HG03025 (cell line): ENCODE data around the gene OR4D1.
"Not testable (repeated sequence)": the region's sequence is repeated elsewhere in the genome, so short reads cannot be mapped to it uniquely, and the experiment has no call there.

Experiments used
- ATAC-seq: cut with Tn5 transposase; IDR thresholded peaks from one replicate; pipeline ENCODE4 v1.9.1; 2021; ENCODE audit warnings: mild to moderate bottlenecking, moderate library complexity; ENCODE audit not compliant: unreplicated experiment, low FRiP score

Gene OR4D1

DNA sequence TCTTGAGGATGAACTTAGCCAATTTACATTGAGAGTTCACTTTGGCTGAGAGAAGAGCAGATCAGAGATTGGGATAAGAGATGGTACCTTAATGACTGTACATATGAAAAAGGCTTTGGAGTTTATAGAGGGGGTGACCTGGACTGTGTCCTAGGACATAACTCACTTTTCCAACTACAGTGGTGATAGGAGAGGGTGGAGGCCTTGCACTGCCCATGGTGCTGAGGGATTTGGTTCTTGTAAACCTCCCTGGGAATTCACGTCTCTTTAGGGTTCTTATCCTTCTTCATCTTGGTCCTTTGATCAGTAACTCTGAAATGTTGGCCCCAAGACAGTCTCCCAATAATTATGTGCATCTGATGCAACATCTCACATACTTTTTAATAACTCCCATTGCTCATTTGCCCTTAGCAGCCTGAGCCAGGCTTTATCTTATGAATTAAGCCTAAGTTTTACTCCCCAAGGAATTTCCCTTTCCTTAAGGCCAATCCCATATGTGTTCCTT, at the start of gene OR4D1:
TSS of gene OR4D1 (plus strand) at position 455 of the 505 bp plus-strand sequence. CDS start 6,770 bp downstream, outside the sequence.
- no peak for ATAC-seq

DNA sequence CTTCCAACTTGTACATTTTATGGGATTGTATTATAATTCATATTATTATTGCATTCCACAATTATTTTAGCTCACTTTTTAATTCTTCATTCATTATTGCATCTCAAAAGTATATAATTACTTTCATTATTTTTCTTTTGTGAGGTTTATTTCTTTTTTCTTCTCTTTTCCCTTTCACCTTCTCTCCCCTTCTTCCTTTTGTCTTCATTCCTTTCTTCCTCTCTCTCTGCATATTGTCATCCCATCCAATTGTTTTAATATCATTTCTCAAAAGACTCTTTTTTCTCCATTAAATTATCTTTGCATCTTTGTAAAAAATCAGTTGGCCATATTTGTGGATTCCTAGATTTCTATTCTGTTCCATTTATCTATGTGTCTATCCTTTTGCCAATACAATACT, 47.7 kb upstream of the OR4D1 start:
- ATAC-seq, result no peak

DNA sequence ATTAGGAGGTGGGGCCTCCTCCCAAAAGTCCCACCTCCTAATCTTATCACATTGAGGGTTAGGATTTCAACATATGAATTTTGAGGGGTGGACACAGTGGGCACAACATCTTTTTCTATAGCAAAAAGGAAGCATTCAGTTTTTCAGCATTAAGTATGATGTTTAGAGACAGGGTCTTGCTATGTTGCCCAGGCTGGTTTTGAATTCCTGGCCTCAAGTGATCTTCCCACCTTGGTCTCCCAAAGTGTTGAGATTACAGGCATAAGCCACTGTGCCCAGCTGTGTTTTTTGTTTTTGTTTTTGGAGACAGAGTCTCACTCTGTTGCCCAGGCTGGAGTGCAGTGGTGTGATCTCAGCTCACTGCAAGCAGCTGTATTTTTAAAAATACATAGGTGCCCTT, 46.3 kb upstream of the OR4D1 start:
- ATAC-seq, result not testable (repeated sequence)

GRCh38 chr17:58105093-58105492, 43.1 kb upstream of the OR4D1 start:
- no peak for ATAC-seq

- no peak for ATAC-seq
These were observed 40.9 kb upstream of the OR4D1 start for GRCh38 chr17:58107306-58107705.

DNA sequence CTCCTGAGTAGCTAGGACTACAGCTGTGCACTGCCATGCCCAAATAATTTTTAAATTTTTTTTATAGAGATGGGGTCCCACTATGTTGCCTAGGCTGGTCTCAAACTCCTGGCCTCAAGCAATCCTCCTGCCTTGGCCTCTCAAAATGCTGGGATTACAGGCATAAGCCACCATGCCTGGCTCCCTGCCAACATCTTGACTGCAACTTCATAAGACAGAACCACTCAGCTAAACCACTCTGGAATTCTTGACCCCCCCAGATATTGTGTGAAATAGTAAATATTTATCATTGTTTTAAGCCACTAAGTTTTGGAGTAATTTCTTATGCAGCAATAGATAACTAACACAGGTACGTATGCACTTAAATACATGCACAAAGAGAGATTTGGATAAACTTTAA, 39.0 kb upstream of the OR4D1 start:
- no peak for ATAC-seq

DNA sequence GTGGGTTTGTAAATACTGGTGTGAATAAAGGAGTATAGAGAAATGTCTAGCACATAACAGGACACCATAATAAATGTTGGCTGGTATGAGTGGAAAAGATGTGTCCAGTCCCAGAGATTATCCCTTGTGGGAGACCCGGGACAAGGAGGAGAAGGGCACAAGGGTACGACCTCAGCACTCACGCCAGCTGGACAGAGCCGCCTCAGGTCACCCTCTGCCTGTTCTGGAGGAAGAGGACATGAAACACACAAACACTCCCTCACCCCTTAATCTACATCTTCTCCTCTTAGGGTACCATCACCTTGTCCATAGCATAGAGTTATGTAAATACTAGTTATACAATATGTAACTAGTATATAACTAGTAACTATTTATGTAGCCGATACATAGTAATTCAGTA, 38.2 kb upstream of the OR4D1 start:
- ATAC-seq, result no peak

- ATAC-seq, result no peak
These were observed 36.5 kb upstream of the OR4D1 start for GRCh38 chr17:58111676-58112075.

DNA sequence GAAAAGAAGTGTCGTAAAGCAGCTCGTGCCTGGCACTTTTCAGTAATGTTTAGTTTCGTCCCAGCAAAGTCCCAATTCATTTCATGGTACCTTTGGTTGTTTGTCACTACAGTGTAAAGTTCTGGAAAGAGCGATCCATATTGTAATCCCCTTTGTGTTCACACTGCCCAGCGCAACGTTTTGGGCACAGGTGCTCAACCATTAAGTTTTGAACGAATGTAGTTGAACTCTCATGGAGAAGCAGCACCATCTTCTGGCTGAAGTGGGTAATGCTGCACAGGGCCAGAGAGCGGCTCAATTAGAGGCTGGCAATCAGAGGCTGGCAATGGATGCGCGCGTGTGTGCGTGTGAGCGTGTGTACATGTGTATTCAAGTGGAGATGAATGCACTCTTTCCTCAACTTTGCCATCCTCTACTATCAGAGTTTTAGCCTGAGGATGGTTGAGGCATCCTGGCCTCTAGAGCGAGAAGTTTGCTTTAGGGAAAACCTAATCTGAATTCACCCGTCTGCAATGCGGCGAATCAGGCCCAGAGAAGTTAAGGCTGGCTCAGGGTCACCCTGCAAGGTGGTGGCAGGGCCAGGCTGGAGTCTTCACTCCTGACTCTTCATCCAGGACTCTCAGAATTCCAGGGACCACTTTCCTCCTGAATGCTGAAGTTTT, 35.1 kb upstream of the OR4D1 start:
- no peak for ATAC-seq

DNA sequence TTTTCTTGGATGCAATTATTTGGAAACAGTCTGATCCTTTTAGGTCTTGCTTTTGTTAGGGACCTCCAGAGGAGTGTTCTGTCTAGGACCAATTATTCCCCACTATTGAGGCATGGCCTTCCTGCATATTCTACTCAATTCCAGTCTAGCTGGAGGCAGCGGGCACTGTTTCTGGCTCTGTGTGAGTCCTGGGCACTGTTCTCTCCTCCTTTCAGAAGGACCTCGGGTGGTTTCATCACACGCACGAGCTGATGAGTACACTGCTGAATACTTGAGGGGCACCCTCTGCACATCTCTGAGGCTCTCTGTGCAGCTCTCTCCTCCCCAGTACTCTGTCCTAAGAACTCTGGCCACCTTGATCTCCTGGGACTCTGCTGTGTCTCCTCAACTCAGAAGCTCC, 34.2 kb upstream of the OR4D1 start:
- no peak for ATAC-seq

GRCh38 chr17:58117382-58117781, 30.8 kb upstream of the OR4D1 start:
- no peak for ATAC-seq

- ATAC-seq, result no peak
These were observed 28.7 kb upstream of the OR4D1 start for GRCh38 chr17:58119491-58119890.

DNA sequence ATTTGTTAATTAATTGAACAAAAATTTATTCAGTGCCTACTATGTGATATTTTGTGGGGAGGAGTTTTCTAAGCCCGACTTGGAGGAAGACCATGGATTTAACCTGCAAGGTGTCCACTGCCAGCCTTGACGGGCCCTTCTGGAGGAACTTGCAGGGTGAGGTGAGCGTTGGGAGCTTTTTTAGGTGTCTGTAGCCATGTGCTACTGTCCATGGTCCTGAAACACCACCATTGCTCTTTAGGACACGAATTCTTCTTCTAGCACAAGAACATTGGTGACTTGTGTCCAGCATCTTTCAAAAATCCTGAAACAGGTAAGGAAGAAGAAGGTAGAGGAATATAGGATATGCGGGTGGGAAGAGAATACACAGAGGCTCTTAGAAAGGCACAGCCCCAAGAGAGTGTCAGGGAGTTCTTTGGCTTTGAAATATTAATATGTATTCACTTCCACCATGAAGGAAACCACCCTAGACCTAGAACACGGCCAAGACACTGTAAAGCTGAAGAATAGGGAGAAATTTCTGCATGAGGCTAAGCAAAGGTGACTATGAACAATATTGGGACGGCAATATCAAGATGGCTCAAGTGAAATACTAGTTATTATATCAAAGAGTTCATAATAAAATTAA, 27.9 kb upstream of the OR4D1 start:
- no peak for ATAC-seq

GRCh38 chr17:58121925-58122324, 26.3 kb upstream of the OR4D1 start:
- no peak for ATAC-seq

- ATAC-seq, result no peak
These were observed 20.3 kb upstream of the OR4D1 start for GRCh38 chr17:58127846-58128245.

GRCh38 chr17:58132697-58133096, 15.5 kb upstream of the OR4D1 start:
- ATAC-seq, result not testable (repeated sequence)

- ATAC-seq, result no peak
These were observed 11.4 kb upstream of the OR4D1 start for GRCh38 chr17:58136669-58137279.

DNA sequence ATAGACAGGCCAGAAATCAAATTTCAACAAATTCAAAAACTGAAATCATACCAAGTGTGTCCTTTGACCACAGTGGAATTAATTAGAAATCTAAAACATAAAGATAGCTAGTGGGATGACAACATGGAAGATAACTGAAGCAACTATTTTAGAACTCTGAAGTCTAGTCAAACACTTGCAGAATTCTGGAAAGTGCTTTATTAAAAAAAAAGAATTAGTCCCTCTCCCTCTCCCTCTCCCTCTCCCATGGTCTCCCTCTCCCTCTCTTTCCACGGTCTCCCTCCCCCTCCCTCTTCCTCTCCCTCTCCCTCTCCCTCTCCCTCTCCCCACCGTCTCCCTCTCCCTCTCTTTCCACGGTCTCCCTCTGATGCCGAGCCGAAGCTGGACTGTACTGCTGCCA, 6.7 kb upstream of the OR4D1 start:
- no peak for ATAC-seq

- ATAC-seq, result not testable (repeated sequence)
These were observed 4.8 kb upstream of the OR4D1 start for GRCh38 chr17:58143335-58143734.

DNA sequence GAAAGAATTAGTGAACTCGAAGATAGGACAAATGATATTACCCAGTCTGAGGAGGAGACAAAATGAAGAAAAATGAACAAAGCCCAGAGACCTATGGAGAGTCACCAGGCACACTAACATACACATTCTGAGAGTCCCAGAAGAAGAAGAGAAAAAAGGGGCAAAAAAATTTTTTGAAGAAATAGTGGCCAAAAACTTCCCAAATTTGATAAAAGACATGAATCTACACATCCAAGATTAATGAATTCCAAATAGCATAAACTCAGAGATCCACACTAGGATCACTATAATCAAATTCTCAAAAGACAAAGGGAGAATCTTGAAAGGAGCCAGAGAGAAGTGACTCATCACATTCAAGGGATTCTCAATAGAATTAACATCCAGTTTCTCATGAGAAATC, 3.4 kb upstream of the OR4D1 start:
- no peak for ATAC-seq

- ATAC-seq, result no peak
These were observed 425 bp downstream of the OR4D1 start for GRCh38 chr17:58148609-58149008.

- ATAC-seq, result no peak
These were observed 2.2 kb downstream of the OR4D1 start for GRCh38 chr17:58150394-58150793.
